Left renal pelvis (tissue), 4 donors: ENCODE data around the gene MMAB. TPM values are rescaled to one million over a fixed set of nuclear protein-coding genes. Genes with fewer than 3 reads are reported as not detected.

Experiments used
- DNase-seq, 4 donors: peaks; one replicate each; pipeline ENCODE4 v3.0.0-alpha.2; 2013; ENCODE audit warnings: low read depth in 4 of 4, low spot score in 3 of 4
- polyA plus RNA-seq, 4 donors: library from polyadenylated mRNA; unstranded; fragments of 120-200 nt; gene quantifications; one replicate each; pipeline ENCODE4 v1.2.1, GENCODE V29; 2013; ENCODE audit not compliant: insufficient read length in 4 of 4

The MMAB gene
- polyA plus RNA-seq, 4 donors, result 21.2 to 40.3 (median 32.9) TPM

GRCh38 chr12:109587921-109588320 lies 14.6 kb upstream of the MMAB start:
- no peak for DNase-seq

GRCh38 chr12:109586385-109587296 lies 13.3 kb upstream of the MMAB start:
- DNase-seq, result no peak

GRCh38 chr12:109583733-109584132 lies 10.4 kb upstream of the MMAB start:
- no peak for DNase-seq

DNA sequence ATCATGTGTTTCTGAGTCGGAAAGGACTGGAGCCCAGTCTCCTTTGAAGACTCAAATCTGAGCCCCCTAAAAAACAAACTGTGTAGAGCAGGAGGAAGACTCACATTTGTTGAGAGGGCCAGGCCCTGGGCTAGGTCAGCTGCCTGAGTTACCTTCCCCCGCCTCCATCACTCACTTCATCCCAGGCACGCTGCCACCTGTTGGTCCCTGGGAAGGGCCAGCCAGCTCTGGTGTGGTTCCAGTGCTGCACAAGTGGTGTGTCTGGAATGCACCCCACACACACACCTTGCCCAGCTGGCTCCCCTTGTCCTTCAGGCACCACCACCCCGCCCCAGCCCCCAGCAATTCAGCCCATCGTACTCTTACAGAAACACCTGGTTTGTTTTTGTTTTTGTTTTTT lies 9.3 kb upstream of the MMAB start:
- DNase-seq, result no peak

DNA sequence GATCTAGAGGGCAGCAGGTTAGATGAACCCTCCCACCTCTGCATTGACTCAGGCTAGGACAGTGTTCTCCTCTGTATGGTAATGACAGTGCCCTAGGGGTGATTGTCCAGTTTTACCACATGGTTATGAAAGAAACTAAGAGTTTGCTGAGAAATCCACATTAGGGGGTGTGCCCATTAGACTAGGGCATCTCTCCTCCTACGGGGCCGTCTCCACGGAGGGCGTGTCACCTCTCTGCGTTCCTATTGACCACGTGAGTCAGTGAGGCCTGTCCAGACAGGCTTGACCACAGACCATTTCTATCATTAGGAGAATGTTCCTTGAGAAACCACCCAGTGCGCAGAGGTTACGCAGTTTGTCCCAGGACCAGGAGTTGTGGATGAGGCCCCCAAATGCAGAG lies 8.6 kb upstream of the MMAB start:
- no peak for DNase-seq

DNA sequence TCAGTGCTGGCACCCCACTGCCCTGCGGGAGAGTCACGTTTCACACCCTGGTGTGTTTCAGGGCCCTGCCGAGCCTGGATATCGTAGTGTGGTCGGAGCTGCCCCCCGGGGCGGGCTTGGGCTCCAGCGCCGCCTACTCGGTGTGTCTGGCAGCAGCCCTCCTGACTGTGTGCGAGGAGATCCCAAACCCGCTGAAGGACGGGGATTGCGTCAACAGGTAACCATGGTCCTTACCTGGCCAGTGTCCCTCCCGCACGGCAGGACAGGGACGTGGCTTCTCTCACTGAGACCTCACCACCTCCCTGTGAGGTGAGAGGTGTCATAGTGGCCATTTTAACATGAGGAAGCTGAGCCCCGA lies 8.0 kb upstream of the MMAB start:
- no peak for DNase-seq

DNA sequence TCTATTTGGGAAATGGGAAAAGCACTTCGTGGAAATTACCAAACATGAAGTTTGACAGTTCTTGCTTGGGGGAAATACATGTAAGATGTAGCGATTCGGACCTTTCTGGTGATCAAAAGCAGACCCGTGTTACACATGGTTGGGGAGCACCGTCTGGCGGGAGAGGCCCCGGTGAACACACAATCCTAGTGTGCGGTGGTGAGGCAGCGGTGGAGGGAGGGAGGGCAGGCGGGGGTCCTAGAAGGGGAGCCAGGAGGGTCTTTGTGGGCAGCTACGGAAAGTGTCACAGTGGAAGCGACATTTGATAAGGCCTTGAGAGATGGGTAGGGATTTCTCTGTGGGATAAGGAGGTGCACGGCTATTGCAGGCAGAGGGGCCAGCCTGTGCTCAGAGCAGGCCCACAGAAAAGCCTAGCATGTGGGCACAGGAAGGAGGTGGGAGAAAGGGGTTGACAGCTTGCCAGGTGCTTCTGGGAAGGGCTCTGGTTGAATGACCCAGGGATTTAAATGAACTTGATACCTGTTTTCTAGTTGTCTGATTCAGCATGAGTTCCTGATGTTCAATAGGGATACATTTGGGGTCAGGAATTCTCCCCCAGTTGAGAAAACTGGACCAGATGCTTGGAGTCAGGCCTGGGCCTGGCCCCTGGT lies 7.5 kb upstream of the MMAB start:
- no peak for DNase-seq

DNA sequence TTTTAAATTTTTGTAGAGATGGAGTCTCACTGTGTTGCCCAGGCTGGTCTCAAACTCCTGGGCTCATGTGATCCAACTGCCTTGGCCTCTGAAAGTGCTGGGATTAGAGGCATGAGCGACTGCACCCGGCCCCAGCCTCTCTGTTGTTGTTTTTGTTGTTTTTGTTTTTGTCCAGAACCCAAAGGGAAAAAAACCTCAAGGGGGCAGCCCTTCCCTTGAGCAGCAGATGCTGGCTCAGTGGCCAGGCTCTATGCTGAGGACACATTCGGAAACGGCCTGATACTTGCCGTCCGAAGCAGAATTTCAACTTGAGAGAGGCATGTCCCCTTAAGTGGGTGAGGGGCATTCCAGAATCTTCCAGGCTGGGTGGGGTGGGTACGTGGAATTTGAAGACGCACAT lies 7.0 kb upstream of the MMAB start:
- DNase-seq, result no peak

DNA sequence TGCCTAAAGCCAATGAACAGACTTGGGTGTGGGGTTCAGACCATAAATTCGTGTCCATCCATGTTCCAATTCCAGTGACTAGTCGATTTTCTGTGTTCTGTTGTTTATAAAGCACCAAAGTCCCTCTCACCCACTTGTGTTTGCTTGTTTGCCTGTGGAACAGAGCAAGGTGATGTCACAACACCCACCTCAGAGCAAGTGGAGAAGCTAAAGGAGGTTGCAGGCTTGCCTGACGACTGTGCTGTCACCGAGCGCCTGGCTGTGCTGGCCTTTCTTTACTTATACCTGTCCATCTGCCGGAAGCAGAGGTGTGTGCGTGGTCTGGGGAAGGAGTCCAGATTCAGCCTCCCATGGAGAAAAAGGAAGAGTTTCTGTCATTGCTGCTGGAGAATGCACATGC lies 6.3 kb upstream of the MMAB start:
- DNase-seq, result no peak

DNA sequence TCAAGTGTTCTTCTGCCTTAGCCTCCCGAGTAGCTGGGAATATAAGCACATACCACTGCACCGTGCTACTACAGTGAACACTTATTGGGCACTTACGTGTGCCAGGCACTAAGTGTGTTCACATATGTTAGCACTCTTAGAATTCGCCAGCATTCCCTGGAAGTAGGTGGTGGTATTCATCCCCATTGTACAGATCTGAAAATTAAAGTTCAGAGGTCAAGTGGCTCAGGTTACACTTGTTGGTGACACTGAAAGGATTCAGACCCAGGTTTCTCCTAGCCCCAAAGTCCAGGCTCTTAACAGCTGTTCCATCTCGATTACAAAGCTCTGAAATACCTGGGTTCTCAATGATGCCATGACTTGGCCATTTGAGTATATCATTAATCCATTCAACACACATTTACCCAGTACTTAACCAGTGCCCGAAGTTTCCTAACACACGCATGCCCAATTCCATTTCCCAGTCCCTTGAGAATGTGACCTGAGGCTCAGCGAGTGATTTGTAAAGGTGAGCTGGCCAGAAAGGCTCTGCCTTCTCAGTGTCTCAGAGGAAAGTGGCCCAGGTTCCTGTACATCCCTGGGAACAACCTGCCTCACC lies 5.1 kb upstream of the MMAB start:
- no peak for DNase-seq

DNA sequence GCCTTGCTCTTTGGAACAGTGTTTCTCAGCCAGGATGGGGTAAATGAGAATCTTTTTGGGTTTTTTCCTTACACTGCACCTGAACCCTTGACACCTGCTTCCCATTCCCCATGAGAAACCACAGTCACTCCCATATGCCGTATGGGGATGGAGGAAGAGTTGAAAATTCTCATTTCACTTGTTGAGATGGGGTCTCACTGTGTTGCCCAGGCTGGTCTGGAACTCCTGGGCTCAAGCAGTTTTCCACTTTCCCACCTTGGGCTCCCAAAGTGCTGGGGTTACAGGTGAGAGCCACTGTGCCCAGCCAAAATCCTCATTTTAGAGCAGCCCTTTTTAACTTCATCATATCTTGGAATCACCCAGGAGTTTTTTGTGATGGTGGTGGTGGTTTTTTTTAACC lies 4.0 kb upstream of the MMAB start:
- DNase-seq, result no peak

GRCh38 chr12:109575683-109576082 lies 2.4 kb upstream of the MMAB start:
- DNase-seq, result no peak

DNA sequence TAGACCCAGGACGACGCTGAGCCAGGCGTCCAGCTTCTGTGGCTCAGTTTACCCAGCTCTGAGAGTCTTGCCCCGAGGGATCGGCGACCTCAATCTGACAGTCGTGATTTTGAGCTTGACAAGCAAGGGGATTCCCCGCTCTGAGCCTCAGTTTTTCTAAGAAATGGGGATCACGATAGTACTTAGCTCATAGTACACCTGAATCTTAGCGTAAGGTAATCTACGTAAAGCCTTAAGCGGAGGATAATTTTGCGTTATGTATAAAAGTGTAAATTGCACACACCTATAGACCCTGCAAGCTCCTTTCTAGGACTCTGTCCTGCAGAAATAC lies 575 bp upstream of the MMAB start:
- DNase-seq, result no peak

GRCh38 chr12:109572506-109572845 lies 828 bp downstream of the MMAB start:
- no peak for DNase-seq

- DNase-seq, result no peak
These were observed 1.4 kb downstream of the MMAB start for GRCh38 chr12:109571773-109572505.

DNA sequence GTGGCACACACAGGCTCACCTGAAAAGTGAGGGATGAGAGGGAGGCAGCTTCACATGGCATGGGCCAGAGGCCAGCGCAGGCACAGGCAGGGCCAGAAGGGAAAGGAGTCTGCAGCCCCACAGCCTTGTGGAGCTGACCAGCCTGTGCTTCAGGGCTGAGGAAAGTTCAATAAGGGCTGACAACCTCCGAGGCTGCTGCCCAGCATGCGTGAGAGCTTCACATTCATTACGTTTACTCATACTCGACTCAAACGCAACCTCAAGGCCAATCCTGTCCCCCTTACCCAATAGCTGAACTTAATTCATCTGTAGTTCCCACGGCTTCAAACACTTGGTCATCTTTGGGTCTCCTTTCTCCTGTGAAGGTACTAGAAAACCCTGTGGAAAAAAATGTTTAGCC lies 4.8 kb downstream of the MMAB start:
- DNase-seq, result no peak

- no peak for DNase-seq
These were observed 5.3 kb downstream of the MMAB start for GRCh38 chr12:109567967-109568366.

DNA sequence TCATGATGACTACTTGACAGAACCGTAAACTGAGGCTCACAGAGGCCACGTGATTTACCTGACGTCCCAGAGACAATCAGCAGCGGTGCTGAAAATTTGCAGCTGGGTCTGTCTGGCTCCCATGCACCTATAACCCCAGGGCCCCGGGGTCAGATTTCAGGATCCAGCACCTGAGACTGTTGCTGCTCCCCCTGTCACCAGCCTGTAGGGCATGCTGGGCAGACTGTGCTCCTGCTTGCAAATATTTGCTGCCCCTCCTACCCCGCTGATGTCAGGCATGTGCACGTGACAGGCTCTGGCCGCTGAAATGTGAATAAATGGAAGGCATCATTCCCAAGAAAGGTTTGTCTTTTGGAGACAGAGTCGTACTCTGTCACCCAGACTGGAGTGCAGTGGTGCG lies 6.0 kb downstream of the MMAB start:
- no peak for DNase-seq

GRCh38 chr12:109566424-109566823 lies 6.9 kb downstream of the MMAB start:
- DNase-seq, result no peak

GRCh38 chr12:109563291-109564284 lies 9.7 kb downstream of the MMAB start:
- no peak for DNase-seq
